HT1080 (cell line): ENCODE results near the gene ACER2. TPM values are rescaled to one million over a fixed set of nuclear protein-coding genes. Genes with fewer than 3 reads are reported as not detected.
"Not testable (repeated sequence)": the region's sequence is repeated elsewhere in the genome, so short reads cannot be mapped to it uniquely, and the experiment has no call there.

Experiments
- DNase-seq: peaks from one replicate; pipeline ENCODE4 v3.0.0-alpha.2; 2015; ENCODE audit warnings: low read depth
- total RNA-seq: library from RNA; depleted of rRNA; stranded (reverse); fragments of >200 nt; shearing (Covaris generic); gene quantifications from 2 replicates; pipeline ENCODE4 v1.2.3, GENCODE V29; 2014

The ACER2 gene
- total RNA-seq, 1 experiment from 2014 or later, result 2.4 TPM

DNA sequence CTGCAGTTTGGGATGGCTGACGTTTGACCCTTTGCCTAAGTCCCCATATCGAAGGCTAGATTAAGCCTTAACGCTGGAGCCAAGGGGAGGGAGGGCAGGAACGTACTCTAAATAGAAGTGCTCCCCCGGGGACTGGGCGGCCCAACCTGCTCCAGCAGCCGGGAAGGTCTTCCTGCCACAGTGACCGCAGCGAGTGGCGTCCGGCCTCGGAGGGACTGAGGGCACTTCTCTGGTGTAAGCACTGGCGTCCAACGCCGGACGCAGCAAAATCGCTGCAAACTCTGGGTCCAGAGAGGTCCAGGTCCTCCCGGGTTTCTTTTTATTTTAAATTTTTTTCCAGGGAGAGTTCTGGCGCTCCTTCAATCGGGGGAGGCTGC lies 505 bp upstream of the ACER2 start:
- DNase-seq, result no peak

DNA sequence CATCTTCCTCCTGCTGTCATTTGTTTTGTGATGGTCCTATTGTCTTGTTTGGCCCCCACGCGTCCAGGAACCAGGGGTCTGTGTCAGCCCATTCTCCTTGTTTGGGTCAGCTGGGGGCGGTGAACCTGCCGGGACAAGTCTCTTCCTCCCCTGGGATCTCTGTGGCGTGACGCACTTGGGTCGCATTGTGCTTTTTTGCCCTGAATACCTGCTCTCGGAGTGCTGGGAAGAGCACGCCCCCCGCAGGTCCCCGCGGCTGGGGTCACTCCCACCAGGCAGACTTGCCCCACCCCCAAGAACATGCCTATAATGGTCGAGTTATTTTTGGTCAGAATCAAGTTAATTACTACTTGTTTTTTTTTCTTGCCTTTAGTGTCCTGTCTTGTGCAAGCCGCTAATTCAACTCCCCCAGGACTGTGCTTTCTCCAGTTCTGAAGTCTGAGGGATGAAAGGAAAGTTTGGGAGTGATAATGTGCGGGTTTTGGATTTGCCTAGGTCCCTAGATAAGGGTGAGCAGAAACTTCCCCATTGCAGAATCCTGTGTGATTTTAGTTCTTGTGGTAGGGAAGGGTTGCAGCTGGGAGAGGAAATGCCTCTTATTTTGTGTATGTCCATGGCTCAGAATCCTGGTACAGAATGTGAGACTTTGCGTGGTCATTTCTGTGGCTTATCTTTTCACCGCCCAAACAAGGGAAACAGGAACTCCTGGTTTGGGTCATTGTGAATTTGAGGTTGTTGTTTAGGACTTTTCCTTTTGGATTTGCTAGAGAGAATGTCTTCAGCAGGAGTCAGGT lies 789 bp downstream of the ACER2 start:
- peak; percentile 28 for DNase-seq

DNA sequence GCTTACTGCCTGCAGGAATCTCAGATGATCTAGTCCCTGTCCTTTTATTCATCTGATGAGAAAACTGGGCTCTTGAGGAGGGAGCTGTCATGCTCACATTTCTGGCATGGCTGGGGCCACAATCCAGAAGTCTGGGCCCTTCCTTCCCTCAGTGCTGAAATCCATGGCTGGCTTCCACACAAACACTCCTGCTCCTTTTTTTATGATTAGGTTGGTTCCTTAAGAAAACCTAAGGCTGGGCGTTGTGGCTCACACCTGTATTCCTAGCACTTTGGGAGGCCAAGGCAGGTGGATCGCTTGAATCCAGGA lies 1.3 kb downstream of the ACER2 start:
- no peak for DNase-seq

DNA sequence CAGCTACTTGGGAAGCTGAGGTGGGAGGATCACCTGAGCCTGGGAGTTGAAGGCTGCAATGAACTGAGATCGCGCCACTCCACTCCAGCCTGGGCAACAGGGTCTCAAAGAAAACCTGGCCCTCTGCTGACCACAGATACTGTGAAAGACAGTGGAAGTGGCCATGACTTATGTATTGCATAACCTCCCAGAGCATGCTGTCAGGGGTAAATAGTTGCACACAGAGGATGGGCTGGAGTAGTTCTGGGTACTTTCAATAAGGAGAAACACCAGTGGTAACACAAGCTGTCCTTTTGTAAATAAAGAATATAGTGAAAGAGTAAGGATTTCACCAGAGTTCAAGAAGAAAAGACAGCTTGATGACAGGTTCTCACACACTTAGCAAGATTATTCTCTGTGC lies 1.8 kb downstream of the ACER2 start:
- DNase-seq, result no peak

DNA sequence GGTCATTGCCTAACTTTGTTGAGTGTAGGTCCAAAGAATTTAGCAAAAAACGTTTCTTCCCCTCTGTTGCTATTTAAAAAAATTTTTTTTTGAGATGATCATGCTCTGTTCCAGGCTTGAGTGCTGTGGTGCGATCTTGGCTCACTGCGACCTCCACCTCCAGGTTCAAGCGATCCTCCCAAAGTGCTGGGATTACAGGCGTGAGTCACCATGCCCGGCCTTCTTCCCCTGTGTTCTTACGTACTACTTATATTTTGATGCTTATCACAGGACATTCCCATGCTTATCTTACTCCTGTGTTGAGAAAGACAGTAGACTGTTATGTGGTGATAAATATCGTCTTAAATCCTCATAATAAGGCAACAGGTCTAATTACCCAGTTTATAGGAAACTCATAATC lies 2.5 kb downstream of the ACER2 start:
- DNase-seq, result no peak

DNA sequence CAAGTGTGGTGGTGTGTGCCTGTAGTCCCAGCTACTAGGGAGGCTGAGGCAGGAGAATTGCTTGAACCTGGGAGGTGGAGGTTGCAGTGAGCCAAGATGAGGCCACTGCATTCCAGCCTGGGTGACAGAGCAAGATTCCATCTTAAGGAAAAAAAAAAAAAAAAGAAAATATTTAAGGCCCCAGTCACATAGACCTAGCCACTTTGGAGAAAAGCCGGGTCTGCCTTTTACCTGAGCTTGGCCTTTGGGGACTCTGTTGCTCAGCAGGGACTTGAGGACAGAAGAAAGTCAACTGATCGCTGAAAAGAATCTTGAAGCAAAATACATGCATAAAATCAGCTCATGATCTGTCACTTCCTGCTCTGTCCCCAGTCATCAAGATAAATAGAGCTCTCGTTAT lies 4.6 kb downstream of the ACER2 start:
- not testable (repeated sequence) for DNase-seq

DNA sequence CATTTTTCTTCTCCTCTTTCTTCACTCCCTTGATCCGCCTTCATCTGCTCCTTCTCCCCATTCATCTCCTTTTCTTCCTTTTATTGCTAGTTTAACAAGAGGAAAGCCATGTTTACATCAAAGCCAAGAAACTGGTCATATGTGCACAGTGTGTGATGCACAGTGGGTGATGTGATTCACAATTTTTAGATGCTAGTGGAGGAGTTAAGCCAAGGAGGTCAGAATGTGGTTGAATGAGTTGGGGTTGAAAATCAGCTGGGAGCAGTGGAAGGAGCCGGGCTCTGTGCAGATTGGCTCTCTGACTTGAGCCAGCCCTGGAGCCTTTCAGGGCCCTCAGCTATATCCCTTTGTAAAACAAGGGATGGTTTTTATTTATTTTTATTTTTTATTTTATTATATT lies 7.3 kb downstream of the ACER2 start:
- DNase-seq, result peak; percentile 21

DNA sequence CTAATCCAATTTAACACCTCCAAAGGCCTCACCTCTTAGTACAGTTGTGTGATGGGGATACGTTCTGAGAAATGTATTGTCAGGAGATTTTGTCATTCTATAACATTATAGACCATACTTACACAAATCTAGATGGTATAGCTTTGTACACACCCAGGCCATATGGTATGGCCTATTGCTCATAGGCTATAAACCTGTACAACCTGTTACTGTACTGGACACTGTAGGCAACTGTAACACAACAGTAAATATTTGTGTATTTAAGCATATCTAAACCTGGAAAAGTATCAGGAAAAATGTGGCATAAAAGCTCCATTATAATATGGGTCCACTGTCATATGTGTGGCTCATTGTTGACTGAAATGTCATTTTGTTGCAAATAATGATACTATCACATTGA lies 12.1 kb downstream of the ACER2 start:
- DNase-seq, result no peak

DNA sequence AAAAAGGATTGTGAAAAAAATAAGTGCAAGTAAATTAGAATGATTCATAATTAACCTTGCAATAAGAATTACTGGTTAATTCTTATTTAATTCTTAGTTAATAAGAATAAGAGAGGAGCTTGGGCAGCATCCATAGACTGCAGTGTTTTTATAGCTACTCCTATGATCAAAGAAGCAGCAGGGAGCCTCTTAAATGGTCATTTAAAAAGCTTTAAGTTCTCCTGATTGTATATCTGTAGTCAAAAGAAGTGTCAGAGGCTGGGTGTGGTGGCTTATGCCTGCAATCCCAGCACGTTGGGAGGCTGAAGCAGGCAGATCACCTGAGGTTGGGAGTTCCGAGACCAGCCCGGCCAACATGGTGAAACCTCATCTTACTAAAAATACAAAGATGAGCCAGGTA lies 14.4 kb downstream of the ACER2 start:
- DNase-seq, result no peak

DNA sequence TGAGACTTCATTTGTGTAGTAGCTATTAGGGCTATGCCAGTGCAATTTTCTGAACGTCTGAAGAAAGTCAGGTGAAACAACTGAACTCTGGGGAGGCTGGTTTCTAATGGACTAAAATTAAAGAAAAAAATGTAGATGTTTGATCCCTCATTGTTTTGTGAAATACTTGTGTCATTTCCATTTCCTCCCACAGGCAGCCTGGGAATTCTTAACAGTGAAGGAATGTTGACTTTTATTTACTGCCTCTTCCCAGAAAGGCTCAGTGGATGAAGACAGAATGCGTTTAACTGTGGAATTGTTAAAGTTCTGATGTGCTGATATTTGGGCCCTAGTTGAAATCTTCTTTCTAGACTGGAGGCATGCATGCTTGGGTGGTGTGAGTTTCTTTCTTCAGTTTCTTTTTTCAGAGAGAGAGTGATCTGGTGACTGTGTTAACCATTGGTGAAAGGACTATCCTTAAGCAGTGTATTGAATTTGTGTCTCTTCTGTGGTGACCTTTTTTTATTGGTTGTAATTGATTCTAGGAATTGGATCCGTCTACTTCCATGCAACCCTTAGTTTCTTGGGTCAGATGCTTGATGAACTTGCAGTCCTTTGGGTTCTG lies 15.5 kb downstream of the ACER2 start:
- DNase-seq, result no peak

DNA sequence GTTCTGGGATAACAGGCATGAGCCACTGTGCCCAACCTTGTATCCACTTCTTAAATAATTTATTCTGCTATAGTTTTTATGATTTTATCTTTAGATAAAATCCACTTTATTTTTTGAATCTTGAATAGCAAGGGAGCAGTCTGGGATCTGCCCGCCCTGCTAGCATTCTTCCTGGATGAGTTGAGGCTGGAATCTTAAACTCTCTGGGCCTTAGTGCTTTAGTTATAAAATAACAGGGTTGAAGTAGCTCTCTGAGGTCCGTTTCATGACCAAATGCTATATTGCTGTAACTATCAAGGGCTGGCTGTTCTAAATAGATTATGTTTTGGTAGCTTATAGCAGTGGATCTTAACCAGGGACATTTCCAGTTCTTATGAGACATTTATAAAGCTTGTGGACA lies 20.8 kb downstream of the ACER2 start:
- DNase-seq, result no peak

DNA sequence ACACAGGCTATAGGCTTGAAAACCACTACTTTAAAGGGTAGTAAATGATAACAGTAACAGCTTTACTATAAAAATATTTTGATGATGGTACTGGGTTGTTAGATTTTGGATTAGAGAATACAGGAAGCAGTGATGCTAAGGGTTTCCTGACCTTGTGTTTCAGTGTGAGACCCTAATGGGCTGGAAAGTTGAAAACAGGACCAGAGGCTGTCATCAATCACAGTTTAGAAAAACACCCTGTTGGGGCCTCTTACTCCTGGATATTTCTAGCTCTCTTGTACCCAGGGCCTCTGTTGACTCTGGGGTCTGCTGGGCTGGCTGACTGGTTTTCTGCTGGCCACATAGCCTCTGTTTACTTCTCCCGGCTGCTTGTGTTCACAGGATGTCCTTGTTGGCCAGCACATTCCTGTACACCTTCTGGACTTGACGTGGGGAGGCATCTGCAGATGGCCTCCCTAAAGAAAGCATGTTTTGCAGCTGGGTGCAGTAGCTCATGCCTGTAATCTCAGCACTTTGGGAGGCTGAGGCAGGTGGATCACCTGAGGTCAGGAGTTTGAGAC lies 21.5 kb downstream of the ACER2 start:
- no peak for DNase-seq

DNA sequence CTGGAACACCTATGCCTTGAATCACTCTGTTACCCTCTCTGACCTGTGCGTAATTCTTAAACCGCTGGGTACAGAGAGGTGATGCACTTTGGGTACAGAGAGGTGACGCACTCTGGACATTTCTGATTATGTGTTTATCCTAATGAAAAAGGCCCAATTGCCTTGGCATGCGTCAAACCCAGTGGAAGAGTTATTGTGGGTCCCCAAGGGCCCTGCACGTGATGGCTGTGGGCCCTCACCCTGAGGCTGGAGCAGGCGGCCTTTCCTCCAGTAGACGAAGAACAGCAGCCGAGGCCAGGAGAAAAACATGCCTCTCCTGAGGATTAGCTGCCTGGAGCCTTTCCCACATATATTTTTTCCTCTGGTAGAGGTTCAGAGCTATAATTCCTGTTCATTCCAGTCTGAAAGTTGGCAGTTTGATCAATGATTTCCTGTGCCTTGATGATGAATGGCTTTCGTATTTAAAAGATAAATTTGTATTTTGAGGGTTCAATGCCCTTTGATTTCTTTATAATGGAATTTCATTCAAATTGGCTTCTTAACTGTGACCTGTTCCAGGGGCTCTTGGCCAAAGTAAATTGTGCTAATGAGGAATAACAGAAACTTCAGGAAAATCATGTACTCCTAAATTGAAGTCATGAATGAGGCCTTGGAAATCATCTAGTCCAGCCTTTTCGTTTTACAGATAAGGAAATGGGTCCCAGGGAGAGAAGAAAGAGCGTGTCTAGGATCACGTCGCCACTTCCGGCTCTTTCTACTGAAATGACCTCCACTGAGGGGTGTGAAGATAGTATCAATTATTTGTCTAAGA lies 22.8 kb downstream of the ACER2 start:
- no peak for DNase-seq

DNA sequence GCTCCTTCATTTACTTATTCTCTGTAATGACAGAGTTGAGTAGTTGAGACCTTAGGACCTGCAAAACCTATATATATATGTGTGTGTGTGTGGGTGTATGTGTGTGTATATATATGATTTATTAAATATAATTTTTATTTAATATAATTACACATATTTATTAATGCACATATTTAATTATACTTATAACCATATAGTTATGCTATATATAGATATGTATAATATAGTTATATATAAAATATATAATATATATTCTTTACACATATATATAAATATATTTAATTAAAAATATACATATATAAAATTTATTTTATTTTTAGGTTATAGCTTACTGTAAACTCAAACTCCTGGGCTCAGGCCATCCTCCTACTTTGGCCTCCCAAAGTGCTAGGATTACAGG lies 23.7 kb downstream of the ACER2 start:
- no peak for DNase-seq

DNA sequence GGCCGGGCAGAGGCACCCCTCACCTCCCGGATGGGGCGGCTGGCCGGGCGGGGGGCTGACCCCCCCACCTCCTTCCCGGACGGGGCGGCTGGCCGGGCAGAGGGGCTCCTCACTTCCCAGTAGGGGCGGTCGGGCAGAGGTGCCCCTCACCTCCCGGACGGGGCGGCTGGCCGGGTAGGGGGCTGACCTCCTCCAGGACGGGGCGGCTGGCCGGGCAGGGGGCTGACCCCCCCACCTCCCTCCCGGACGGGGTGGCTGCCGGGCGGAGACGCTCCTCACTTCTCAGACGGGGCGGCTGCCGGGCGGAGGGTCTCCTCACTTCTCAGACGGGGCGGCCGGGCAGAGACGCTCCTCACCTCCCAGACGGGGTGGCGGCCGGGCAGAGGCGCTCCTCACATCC lies 24.9 kb downstream of the ACER2 start:
- not testable (repeated sequence) for DNase-seq

DNA sequence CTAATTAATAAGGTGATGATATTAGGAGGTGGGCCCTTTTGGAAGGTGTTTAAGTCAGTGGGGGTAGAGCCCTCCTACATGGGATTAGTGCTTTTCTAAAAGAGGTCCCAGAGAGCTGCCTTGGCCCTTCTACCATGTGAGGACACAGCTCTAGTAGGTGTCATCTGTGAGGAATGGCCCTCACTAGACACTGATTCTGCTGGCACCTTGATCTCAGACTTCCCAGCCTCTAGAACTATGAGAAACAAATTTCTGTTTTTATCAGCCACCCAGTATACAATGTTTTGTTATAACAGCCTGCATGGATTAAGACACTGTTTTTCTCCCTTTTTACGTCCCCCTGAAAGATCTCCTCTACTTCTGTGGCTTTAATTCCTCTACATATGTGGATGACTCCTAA lies 31.6 kb downstream of the ACER2 start:
- DNase-seq, result no peak

DNA sequence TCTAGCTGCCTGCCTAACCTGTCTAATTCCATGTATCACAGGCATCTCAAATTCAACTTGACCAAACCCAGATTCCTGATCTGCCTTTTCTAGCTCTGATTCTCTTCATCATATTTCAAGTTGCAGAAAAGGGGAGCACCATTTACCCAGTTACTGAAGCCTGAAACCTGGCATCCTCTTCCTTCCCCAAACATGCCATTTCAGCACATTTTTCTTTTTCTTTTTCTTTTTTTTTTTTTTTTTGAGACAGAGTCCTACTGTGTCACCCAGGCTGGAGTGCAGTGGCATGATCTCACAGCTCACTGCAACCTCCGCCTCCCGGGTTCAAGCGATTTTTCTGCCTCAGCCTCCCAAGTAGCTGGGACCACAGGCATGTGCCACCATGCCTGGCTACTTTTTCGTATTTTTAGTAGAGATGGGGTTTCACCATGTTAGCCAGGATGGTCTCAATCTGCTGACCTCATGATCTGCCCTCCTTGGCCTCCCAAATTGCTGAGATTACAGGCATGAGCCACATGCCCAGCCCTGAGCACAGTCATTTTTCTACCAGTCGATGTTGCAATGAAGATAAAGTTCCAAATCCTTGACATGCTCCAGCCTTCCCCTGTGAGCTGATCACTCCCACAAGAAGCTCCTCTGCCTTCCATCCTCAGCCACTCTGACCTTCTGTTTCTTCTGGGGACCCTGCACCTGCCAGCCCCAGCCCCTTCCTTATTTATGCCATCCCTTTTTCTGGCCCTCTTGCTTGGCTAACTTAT lies 32.2 kb downstream of the ACER2 start:
- no peak for DNase-seq

DNA sequence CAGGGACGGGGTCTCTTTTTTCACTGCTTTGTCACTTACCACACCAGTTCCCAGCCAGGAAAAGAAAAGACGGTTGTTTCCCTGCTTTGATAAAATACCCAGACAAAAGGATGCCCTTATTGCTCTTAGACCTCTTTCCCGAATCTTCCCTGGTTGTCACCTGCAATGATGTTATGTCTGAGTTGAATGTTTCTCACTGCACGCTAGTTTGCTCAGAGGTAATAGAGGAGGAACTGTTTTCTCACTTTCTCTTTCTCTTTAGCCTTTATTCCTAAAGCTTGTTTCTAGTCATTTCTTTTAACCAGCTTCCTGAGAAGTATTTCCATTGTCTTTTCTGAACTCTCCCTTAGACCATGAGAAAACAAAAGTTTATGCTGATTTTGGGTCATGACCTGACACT lies 32.9 kb downstream of the ACER2 start:
- DNase-seq, result no peak

DNA sequence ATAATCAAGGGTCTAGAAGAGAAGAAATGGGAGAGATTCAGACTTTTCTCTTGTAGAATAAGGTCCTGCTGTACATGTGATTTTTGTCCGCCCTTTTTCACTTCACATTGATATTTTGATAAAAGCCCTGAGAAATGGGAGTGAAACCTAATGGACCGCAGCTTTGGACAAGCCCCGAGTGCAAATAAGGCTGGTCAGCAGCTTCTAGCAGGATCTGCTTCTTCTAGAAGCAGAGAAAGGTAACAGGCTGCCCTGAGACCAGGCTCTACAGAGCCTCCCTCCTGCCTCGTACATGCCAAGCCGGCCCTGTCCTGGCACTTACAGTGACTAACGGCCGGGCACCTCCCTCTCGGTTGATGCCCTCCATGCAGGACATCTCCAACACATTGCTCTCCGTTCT lies 33.4 kb downstream of the ACER2 start:
- DNase-seq, result no peak

DNA sequence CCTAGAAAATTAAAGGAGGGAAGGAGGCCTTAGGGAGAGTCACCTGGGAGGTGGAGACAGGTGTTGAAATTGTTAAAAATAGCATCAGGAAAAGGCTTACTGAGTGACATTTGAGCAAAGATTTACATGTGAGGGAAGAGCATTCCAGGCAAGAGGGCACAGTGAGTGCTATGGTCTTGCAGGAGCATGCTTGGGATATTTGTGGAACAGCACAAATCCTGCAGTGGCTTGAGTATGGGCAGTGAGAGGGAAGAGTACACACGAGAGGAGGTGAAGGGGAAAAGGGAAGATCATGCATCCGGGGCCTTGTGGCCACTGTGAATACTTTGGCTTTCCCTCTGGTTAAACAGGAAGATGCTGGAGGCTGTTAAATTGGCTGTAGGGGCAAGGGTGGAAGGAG lies 36.6 kb downstream of the ACER2 start:
- no peak for DNase-seq

DNA sequence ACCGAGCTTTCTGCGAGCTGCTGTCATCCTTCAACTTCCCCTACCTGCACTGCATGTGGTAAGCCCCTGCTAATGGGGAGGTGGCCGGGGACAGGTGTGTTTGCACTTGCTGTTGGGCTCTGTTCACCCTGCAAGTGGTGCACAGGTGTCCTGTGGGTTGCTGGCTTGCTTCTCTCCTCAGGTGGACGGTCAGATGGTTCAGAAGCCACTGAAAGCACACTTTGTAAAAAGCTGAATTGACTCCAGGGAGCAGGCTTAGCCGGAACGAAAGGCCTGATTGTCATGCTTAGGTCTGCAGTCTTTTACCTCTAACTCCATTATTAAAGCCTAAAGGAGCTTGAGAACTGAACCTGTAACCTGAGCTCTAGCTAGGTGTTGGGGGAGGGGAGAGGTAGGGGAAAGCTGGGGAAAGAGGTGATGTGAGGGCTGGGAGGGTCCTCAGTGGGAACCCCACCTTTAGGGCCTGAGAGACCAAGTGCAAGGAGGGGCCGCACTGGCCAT lies 37.6 kb downstream of the ACER2 start:
- DNase-seq, result no peak
